PC-3 (cell line): ENCODE results near the gene SLC6A1.

Experiments
- CTCF ChIP-seq: fragments of 300-600 bp; sonication (generic); conservative IDR thresholded peaks from 2 replicates; pipeline ENCODE4 v1.5.1; 2017; ENCODE audit warnings: antibody characterized with exemption, low read depth, mild to moderate bottlenecking, low read length
- EZH2 ChIP-seq: fragments of 300-600 bp; sonication (generic); IDR thresholded peaks from one replicate; pipeline ENCODE4 v1.6.1; 2017; ENCODE audit warnings: antibody characterized with exemption, mild to moderate bottlenecking, low read length; ENCODE audit not compliant: unreplicated experiment

GRCh38 chr3:11009898-11010297 is 17.4 kb downstream of the SLC6A1 start:
- TF ChIP-seq CTCF (no peak), EZH2 (no peak)
